Upper lobe of right lung (tissue), 1 donor: ENCODE data around the gene PRKCE. TPM values are rescaled to one million over a fixed set of nuclear protein-coding genes. Genes with fewer than 3 reads are reported as not detected.

Experiments
- ATAC-seq: fragments of 200-7000 bp; cut with Tn5 transposase; one replicate; pipeline ENCODE4 v1.9.1; 2020; ENCODE audit warnings: mild to moderate bottlenecking, moderate library complexity
- DNase-seq: peaks from one replicate; pipeline ENCODE4 v3.0.0-alpha.2; 2020
- H3K27ac ChIP-seq: fragments of 200-600 bp; one replicate; pipeline ENCODE4 v1.8.0; 2022
- H3K27me3 ChIP-seq: fragments of 200-600 bp; one replicate; pipeline ENCODE4 v1.8.0; 2022; ENCODE audit warnings: mild to moderate bottlenecking
- H3K36me3 ChIP-seq: fragments of 200-600 bp; one replicate; pipeline ENCODE4 v1.8.0; 2022
- H3K4me1 ChIP-seq: fragments of 200-600 bp; one replicate; pipeline ENCODE4 v1.8.0; 2022
- H3K4me3 ChIP-seq: fragments of 200-600 bp; one replicate; pipeline ENCODE4 v1.8.0; 2022; ENCODE audit warnings: mild to moderate bottlenecking
- H3K9me3 ChIP-seq: fragments of 200-600 bp; one replicate; pipeline ENCODE4 v1.8.0; 2022
- CTCF ChIP-seq: fragments of 200-600 bp; IDR thresholded peaks from one replicate; pipeline ENCODE4 v1.8.0; 2022; ENCODE audit warnings: antibody characterized with exemption
- intact Hi-C: fragments of 100-400 bp; cut with DNase I; formaldehyde crosslinking; loops from one replicate; pipeline ENCODE4 v1.11.0; 2022
- total RNA-seq: library from RNA; stranded (reverse); fragmentation: NEBNext Ultra II Directional; extraction: Animal tissue kit (Norgen Biotek cat#: 25700); gene quantifications from one replicate; pipeline ENCODE4 v1.2.1, GENCODE V29; 2021
- donor health status: DM: no; HTN: yes; CAD: no; lungs with severe emphysema.

PRKCE gene
- total RNA-seq, 1 donor from 2014 or later, result 65.6 TPM

- H3K27ac ChIP-seq, result no peak overlapping the region
- H3K27me3 ChIP-seq, result no peaks in the 10 kb centered on the region
- intact Hi-C loops, result no loop called here
- TF ChIP-seq CTCF, result no peak
- H3K36me3 ChIP-seq, result no peaks in the 10 kb centered on the region
- no peaks in the 10 kb centered on the region for H3K9me3 ChIP-seq
- no peak overlapping the region for H3K4me3 ChIP-seq
- no peak for DNase-seq
- no peak for ATAC-seq
- H3K4me1 ChIP-seq, result peaks cover 19% of the 10 kb centered on the region
Measured at GRCh38 chr2:46068636-46069035, 417.2 kb downstream of the PRKCE start.

GRCh38 chr2:46071074-46071473 is 419.6 kb downstream of the PRKCE start:
- H3K4me3 ChIP-seq, result no peak overlapping the region
- no peak for ATAC-seq
- TF ChIP-seq CTCF, result no peak
- DNase-seq, result no peak
- H3K36me3 ChIP-seq, result no peaks in the 10 kb centered on the region
- no peak overlapping the region for H3K27ac ChIP-seq
- intact Hi-C loops, result no loop called here
- no peaks in the 10 kb centered on the region for H3K27me3 ChIP-seq
- peaks cover 16% of the 10 kb centered on the region for H3K4me1 ChIP-seq
- H3K9me3 ChIP-seq, result no peaks in the 10 kb centered on the region

GRCh38 chr2:46072101-46072820 is 420.8 kb downstream of the PRKCE start:
- H3K4me1 ChIP-seq, result peaks cover 16% of the 10 kb centered on the region
- H3K4me3 ChIP-seq, result no peak overlapping the region
- no peaks in the 10 kb centered on the region for H3K9me3 ChIP-seq
- DNase-seq (no peak), ATAC-seq (no peak)
- peak overlapping the region; percentile 58 for H3K27ac ChIP-seq
- no peak for TF ChIP-seq CTCF
- no peaks in the 10 kb centered on the region for H3K36me3 ChIP-seq
- H3K27me3 ChIP-seq, result no peaks in the 10 kb centered on the region
- intact Hi-C loops, result no loop called here

GRCh38 chr2:46073540-46074046 is 422.1 kb downstream of the PRKCE start:
- H3K4me3 ChIP-seq, result peak overlapping the region; percentile 28
- no peaks in the 10 kb centered on the region for H3K9me3 ChIP-seq
- no peaks in the 10 kb centered on the region for H3K36me3 ChIP-seq
- TF ChIP-seq CTCF, result no peak
- H3K27me3 ChIP-seq, result no peaks in the 10 kb centered on the region
- DNase-seq (no peak), ATAC-seq (peak; percentile 67)
- H3K27ac ChIP-seq, result peak overlapping the region; percentile 58
- peaks cover 11% of the 10 kb centered on the region for H3K4me1 ChIP-seq
- intact Hi-C loops, result no loop called here

GRCh38 chr2:46074501-46074900 is 423.0 kb downstream of the PRKCE start:
- peak overlapping the region; percentile 58 for H3K27ac ChIP-seq

More at GRCh38 chr2:46074501-46074900, 423.0 kb downstream of the PRKCE start:
- no peaks in the 10 kb centered on the region for H3K27me3 ChIP-seq
- no peak for TF ChIP-seq CTCF
- H3K9me3 ChIP-seq, result no peaks in the 10 kb centered on the region
- ATAC-seq, result peak; percentile 51
- H3K4me3 ChIP-seq, result peak overlapping the region; percentile 28
- H3K36me3 ChIP-seq, result no peaks in the 10 kb centered on the region
- no peak for DNase-seq
- H3K4me1 ChIP-seq, result peaks cover 11% of the 10 kb centered on the region
- intact Hi-C loops, result no loop called here
